Measurements from ENCODE around the gene SUOX.

DNA sequence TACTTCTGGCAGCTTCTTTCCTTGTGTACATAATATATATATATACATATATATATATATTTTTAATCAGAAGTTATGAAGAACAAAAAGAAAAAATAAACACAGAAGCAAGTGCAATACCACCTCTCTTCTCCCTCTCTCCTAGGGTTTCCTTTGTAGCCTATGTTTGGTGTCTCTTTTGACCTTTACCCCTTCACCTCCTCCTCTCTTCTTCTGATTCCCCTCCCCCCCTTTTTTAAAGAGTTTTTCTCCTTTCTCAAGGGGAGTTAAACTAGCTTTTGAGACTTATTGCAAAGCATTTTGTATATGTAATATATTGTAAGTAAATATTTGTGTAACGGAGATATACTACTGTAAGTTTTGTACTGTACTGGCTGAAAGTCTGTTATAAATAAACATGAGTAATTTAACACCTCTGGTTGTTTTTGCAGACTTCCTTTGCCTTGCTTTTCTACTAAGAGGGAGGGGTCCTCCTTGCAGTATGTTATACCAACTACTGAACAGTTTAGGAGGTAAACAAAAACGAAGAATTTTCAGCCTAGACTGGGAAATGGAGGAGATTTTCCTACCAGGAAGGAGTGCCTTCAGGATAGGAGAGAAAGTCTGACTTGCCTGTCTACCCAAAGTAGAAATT is 41.1 kb downstream of the SUOX start:
- TF ChIP-seq, protein P1, sequence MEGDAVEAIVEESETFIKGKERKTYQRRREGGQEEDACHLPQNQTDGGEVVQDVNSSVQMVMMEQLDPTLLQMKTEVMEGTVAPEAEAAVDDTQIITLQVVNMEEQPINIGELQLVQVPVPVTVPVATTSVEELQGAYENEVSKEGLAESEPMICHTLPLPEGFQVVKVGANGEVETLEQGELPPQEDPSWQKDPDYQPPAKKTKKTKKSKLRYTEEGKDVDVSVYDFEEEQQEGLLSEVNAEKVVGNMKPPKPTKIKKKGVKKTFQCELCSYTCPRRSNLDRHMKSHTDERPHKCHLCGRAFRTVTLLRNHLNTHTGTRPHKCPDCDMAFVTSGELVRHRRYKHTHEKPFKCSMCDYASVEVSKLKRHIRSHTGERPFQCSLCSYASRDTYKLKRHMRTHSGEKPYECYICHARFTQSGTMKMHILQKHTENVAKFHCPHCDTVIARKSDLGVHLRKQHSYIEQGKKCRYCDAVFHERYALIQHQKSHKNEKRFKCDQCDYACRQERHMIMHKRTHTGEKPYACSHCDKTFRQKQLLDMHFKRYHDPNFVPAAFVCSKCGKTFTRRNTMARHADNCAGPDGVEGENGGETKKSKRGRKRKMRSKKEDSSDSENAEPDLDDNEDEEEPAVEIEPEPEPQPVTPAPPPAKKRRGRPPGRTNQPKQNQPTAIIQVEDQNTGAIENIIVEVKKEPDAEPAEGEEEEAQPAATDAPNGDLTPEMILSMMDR (IDR thresholded peaks at IDR 0.05), result no peak
- TF ChIP-seq POLR2A (IDR thresholded peaks at IDR 0.05) (no peak), POLR2AphosphoS5 (IDR thresholded peaks at IDR 0.05; ENCODE audit: insufficient read depth in 1 of 2, low read depth in 1 of 2) (no peak)

All from vagina (tissue), 2 donors.